ENCODE data around the gene ENAM.

DNA sequence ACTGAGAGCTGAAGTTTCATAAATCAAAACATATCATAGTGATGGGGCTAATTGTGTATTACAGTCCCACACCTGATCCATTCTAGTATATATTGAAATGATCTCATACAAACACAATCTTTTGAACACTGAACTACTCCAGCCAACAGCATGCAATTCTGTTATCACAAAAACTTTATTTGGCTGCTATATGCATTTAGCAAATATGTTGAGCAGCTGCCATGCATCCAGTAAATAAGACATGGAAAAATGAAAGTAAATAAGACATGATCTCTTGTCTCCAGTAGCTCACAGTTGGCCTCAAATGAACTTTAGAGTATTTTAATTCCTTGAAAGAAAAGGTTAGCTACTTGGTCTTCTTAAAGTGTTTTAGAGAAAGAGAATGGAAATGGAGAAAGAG, 34.3 kb upstream of the ENAM start:
- TF ChIP-seq, protein P1, sequence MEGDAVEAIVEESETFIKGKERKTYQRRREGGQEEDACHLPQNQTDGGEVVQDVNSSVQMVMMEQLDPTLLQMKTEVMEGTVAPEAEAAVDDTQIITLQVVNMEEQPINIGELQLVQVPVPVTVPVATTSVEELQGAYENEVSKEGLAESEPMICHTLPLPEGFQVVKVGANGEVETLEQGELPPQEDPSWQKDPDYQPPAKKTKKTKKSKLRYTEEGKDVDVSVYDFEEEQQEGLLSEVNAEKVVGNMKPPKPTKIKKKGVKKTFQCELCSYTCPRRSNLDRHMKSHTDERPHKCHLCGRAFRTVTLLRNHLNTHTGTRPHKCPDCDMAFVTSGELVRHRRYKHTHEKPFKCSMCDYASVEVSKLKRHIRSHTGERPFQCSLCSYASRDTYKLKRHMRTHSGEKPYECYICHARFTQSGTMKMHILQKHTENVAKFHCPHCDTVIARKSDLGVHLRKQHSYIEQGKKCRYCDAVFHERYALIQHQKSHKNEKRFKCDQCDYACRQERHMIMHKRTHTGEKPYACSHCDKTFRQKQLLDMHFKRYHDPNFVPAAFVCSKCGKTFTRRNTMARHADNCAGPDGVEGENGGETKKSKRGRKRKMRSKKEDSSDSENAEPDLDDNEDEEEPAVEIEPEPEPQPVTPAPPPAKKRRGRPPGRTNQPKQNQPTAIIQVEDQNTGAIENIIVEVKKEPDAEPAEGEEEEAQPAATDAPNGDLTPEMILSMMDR (optimal IDR thresholded peaks at IDR 0.05 in 1 of 3, IDR thresholded peaks at IDR 0.05 in 1 of 3, conservative IDR thresholded peaks at IDR 0.05 in 1 of 3; ENCODE audit: extremely low read depth in 1 of 3, insufficient read depth in 2 of 3, low read length in 3 of 3) = no peak
- TF ChIP-seq EZH2 (IDR thresholded peaks at IDR 0.05; ENCODE audit: low read length) = no peak
